Nephron progenitor cell (in vitro differentiated cells): Measurements from ENCODE around the gene CHD5.

Experiments used
- DNase-seq: peaks from one replicate; pipeline ENCODE4 v3.0.0; 2021
- H3K27ac Mint-ChIP-seq: 2 replicates; pipeline ENCODE4 v1.8.0; 2021; ENCODE audit warnings: mild to moderate bottlenecking, moderate library complexity, mixed read lengths
- H3K27me3 Mint-ChIP-seq: 2 replicates; pipeline ENCODE4 v1.8.0; 2021; ENCODE audit warnings: mild to moderate bottlenecking, low read depth, mixed read lengths; ENCODE audit not compliant: poor library complexity
- H3K36me3 Mint-ChIP-seq: 2 replicates; pipeline ENCODE4 v1.8.0; 2021; ENCODE audit warnings: low read depth, mixed read lengths
- H3K4me1 Mint-ChIP-seq: 2 replicates; pipeline ENCODE4 v1.8.0; 2021; ENCODE audit warnings: mixed read lengths
- H3K4me3 Mint-ChIP-seq: 2 replicates; pipeline ENCODE4 v1.8.0; 2021; ENCODE audit warnings: mild to moderate bottlenecking, moderate library complexity, mixed read lengths
- H3K9me3 Mint-ChIP-seq: 2 replicates; pipeline ENCODE4 v1.8.0; 2021; ENCODE audit warnings: mild to moderate bottlenecking, moderate library complexity, mixed read lengths
- CTCF ChIP-seq: fragments of 200-600 bp; sonication (generic); IDR thresholded peaks from 2 replicates; pipeline ENCODE4 v1.5.0; 2021; ENCODE audit warnings: antibody characterized with exemption

The CHD5 gene

GRCh38 chr1:6145396-6145750 is 34.7 kb downstream of the CHD5 start:
- Mint-ChIP-seq H3K9me3 (no peaks in the 10 kb centered on the region), H3K4me1 (peaks cover 30% of the 10 kb centered on the region), H3K27me3 (peaks cover 32% of the 10 kb centered on the region), H3K27ac (no peak overlapping the region), H3K4me3 (no peak overlapping the region), H3K36me3 (no peaks in the 10 kb centered on the region)
- TF ChIP-seq CTCF: no peak
- DNase-seq: no peak

- Mint-ChIP-seq H3K27me3 (peaks cover 32% of the 10 kb centered on the region), H3K36me3 (no peaks in the 10 kb centered on the region), H3K4me3 (no peak overlapping the region), H3K4me1 (peaks cover 30% of the 10 kb centered on the region), H3K9me3 (no peaks in the 10 kb centered on the region), H3K27ac (peak overlapping the region; percentile 73)
- no peak for TF ChIP-seq CTCF
- peak; percentile 62 for DNase-seq
Observed at GRCh38 chr1:6144647-6145395, 35.3 kb downstream of the CHD5 start.

GRCh38 chr1:6144175-6144574 is 35.9 kb downstream of the CHD5 start:
- Mint-ChIP-seq H3K27me3 (peaks cover 35% of the 10 kb centered on the region), H3K9me3 (no peaks in the 10 kb centered on the region)

GRCh38 chr1:6143395-6143794 is 36.7 kb downstream of the CHD5 start:
- Mint-ChIP-seq H3K4me3 (no peak overlapping the region), H3K27me3 (peaks cover 34% of the 10 kb centered on the region), H3K27ac (no peak overlapping the region), H3K9me3 (no peaks in the 10 kb centered on the region), H3K36me3 (no peaks in the 10 kb centered on the region), H3K4me1 (peaks cover 28% of the 10 kb centered on the region)
- no peak for TF ChIP-seq CTCF
- no peak for DNase-seq

More at GRCh38 chr1:6144175-6144574, 35.9 kb downstream of the CHD5 start:
- no peak overlapping the region for H3K4me3 Mint-ChIP-seq
- TF ChIP-seq CTCF: no peak
- no peaks in the 10 kb centered on the region for H3K36me3 Mint-ChIP-seq
- H3K27ac Mint-ChIP-seq: peak overlapping the region; percentile 34
- DNase-seq: no peak
- peaks cover 30% of the 10 kb centered on the region for H3K4me1 Mint-ChIP-seq

GRCh38 chr1:6142734-6143133 is 37.4 kb downstream of the CHD5 start:
- DNase-seq: no peak
- Mint-ChIP-seq H3K27ac (no peak overlapping the region), H3K36me3 (no peaks in the 10 kb centered on the region), H3K4me3 (no peak overlapping the region), H3K27me3 (peaks cover 33% of the 10 kb centered on the region), H3K9me3 (no peaks in the 10 kb centered on the region), H3K4me1 (peaks cover 23% of the 10 kb centered on the region)
- TF ChIP-seq CTCF: no peak

- TF ChIP-seq CTCF: no peak
- no peak for DNase-seq
- H3K36me3 Mint-ChIP-seq: no peaks in the 10 kb centered on the region
- no peak overlapping the region for H3K27ac Mint-ChIP-seq
- peaks cover 29% of the 10 kb centered on the region for H3K27me3 Mint-ChIP-seq
- H3K4me1 Mint-ChIP-seq: peaks cover 23% of the 10 kb centered on the region
- no peaks in the 10 kb centered on the region for H3K9me3 Mint-ChIP-seq
- H3K4me3 Mint-ChIP-seq: no peak overlapping the region
Observed at GRCh38 chr1:6142036-6142621, 38.0 kb downstream of the CHD5 start.
